CD14-positive monocyte (primary cell): Measurements from ENCODE around the gene PCK2. TPM values are rescaled to one million over a fixed set of nuclear protein-coding genes. Genes with fewer than 3 reads are reported as not detected.

Experiments used
- DNase-seq, 3 donors: peaks; one replicate each; pipeline ENCODE4 v3.0.0-alpha.2; 2011 to 2022
- H2AFZ ChIP-seq: 2 replicates; pipeline ENCODE4 v1.6.0; 2012; ENCODE audit warnings: mild to moderate bottlenecking, low read depth, low read length, inconsistent platforms; ENCODE audit not compliant: insufficient read depth, poor library complexity, severe bottlenecking
- H3K27ac ChIP-seq, 2 donors: 1 replicate in 1 of 2; 2 replicates in 1 of 2; pipeline ENCODE4 v1.5.1; 2012 to 2013; ENCODE audit warnings: low read length in 2 of 2, control low read depth in 1 of 2, inconsistent platforms in 1 of 2, low read depth in 1 of 2, mild to moderate bottlenecking in 1 of 2
- H3K27me3 ChIP-seq, 2 donors: one replicate each; pipeline versions ENCODE4 v1.6.0 to v1.6.1; 2011 to 2013; ENCODE audit warnings: low read length in 2 of 2; ENCODE audit not compliant: control insufficient read depth in 2 of 2, insufficient read depth in 2 of 2
- H3K36me3 ChIP-seq, 2 donors: replicated peaks in 1 of 2; 1 replicate in 1 of 2; 2 replicates in 1 of 2; pipeline versions ENCODE4 v1.5.1 to v1.6.1; 2012 to 2013; ENCODE audit warnings: low read length in 2 of 2, control low read depth in 1 of 2, inconsistent platforms in 1 of 2, mild to moderate bottlenecking in 1 of 2; ENCODE audit not compliant: insufficient read depth in 2 of 2, control insufficient read depth in 1 of 2
- H3K4me1 ChIP-seq, 2 donors: 1 replicate in 1 of 2; 2 replicates in 1 of 2; pipeline versions ENCODE4 v1.5.1 to v1.6.1; 2012 to 2013; ENCODE audit warnings: low read length in 2 of 2, control low read depth in 1 of 2, inconsistent platforms in 1 of 2, mild to moderate bottlenecking in 1 of 2, moderate library complexity in 1 of 2; ENCODE audit not compliant: insufficient read depth in 2 of 2, control insufficient read depth in 1 of 2
- H3K4me2 ChIP-seq: replicated peaks from 2 replicates; pipeline ENCODE3; 2012; ENCODE audit warnings: low read length, moderate library complexity, mild to moderate bottlenecking; ENCODE audit not compliant: poor library complexity, severe bottlenecking; ENCODE audit errors: extremely low read depth
- H3K4me3 ChIP-seq, 3 experiments: fragments of 200-600 bp in 1 of 3; sonication (generic) in 1 of 3; replicated peaks in 1 of 3; 1 replicate in 2 of 3; 2 replicates in 1 of 3; pipeline ENCODE4 v1.5.1; 2011 to 2013; ENCODE audit warnings: low read length in 3 of 3, mild to moderate bottlenecking in 3 of 3, control low read depth in 2 of 3, low read depth in 2 of 3, inconsistent platforms in 1 of 3, moderate library complexity in 1 of 3
- H3K79me2 ChIP-seq: 2 replicates; pipeline ENCODE4 v1.6.0; 2012; ENCODE audit warnings: mild to moderate bottlenecking, control low read depth, inconsistent platforms, low read length, moderate library complexity; ENCODE audit not compliant: insufficient read depth
- H3K9ac ChIP-seq: 2 replicates; pipeline ENCODE4 v1.6.0; 2017; ENCODE audit warnings: low read length, mild to moderate bottlenecking; ENCODE audit not compliant: insufficient read depth, poor library complexity, severe bottlenecking
- H3K9me3 ChIP-seq, 2 donors: replicated peaks in 1 of 2; 1 replicate in 1 of 2; 2 replicates in 1 of 2; pipeline versions ENCODE4 v1.5.1 to v1.6.1; 2012 to 2013; ENCODE audit warnings: low read length in 2 of 2, control low read depth in 1 of 2; ENCODE audit not compliant: control insufficient read depth in 1 of 2, insufficient read depth in 1 of 2
- H4K20me1 ChIP-seq: 2 replicates; pipeline ENCODE4 v1.6.0; 2012; ENCODE audit warnings: mild to moderate bottlenecking, low read length, control low read depth, moderate library complexity; ENCODE audit not compliant: insufficient read depth
- H3K27ac Mint-ChIP-seq, 7 donors: one replicate each; pipeline ENCODE4 v1.8.0; 2020; ENCODE audit warnings: mild to moderate bottlenecking in 7 of 7, mixed read lengths in 7 of 7, moderate library complexity in 6 of 7, inconsistent platforms in 2 of 7
- H3K27me3 Mint-ChIP-seq, 3 donors: one replicate each; pipeline ENCODE4 v1.8.0; 2021 to 2022; ENCODE audit warnings: low read depth in 3 of 3, mild to moderate bottlenecking in 3 of 3, mixed read lengths in 3 of 3, moderate library complexity in 3 of 3, inconsistent platforms in 1 of 3
- H3K36me3 Mint-ChIP-seq, 2 donors: one replicate each; pipeline ENCODE4 v1.8.0; 2020; ENCODE audit warnings: mixed read lengths in 2 of 2, inconsistent platforms in 1 of 2, mild to moderate bottlenecking in 1 of 2
- H3K4me1 Mint-ChIP-seq: one replicate; pipeline ENCODE4 v1.8.0; 2020; ENCODE audit warnings: mild to moderate bottlenecking, mixed read lengths
- H3K4me3 Mint-ChIP-seq, 2 donors: one replicate each; pipeline ENCODE4 v1.8.0; 2020; ENCODE audit warnings: mild to moderate bottlenecking in 2 of 2, mixed read lengths in 2 of 2, moderate library complexity in 1 of 2
- H3K9me3 Mint-ChIP-seq, 7 donors: one replicate each; pipeline ENCODE4 v1.8.0; 2020 to 2022; ENCODE audit warnings: mixed read lengths in 7 of 7, mild to moderate bottlenecking in 6 of 7, moderate library complexity in 6 of 7, inconsistent platforms in 2 of 7
- WGBS: methylation state at CpG from one replicate; pipeline ENCODE4 v1.1.5; 2013; ENCODE audit warnings: missing lambda C conversion rate; ENCODE audit not compliant: insufficient coverage; 5-methylcytosine and 5-hydroxymethylcytosine counted together
- intact Hi-C, 2 donors: fragments of 100-400 bp; cut with micrococcal nuclease; formaldehyde crosslinking; loops; one replicate each; pipeline versions ENCODE4 v1.15.0 to v1.15.1; 2023
- polyA plus RNA-seq, 3 donors: library from polyadenylated mRNA; depleted of rRNA in 1 of 3; unstranded in 2 of 3; stranded (reverse) in 1 of 3; fragments of 300-500 nt in 2 of 3; fragments of >200 nt in 1 of 3; fragmentation: Illumina TruSeq in 2 of 3; gene quantifications; 1 replicate in 2 of 3; 2 replicates in 1 of 3; pipeline ENCODE4 v1.2.3, GENCODE V29; 2012 to 2021
- TF ChIP-seq, protein P1 (sequence below): fragments of 200-600 bp; IDR thresholded peaks from one replicate; pipeline ENCODE4 v1.8.0; 2022; ENCODE audit warnings: antibody characterized with exemption, mild to moderate bottlenecking

The PCK2 gene
- polyA plus RNA-seq, 3 donors = 29.9 to 34.2 (median 31.3) TPM

DNA sequence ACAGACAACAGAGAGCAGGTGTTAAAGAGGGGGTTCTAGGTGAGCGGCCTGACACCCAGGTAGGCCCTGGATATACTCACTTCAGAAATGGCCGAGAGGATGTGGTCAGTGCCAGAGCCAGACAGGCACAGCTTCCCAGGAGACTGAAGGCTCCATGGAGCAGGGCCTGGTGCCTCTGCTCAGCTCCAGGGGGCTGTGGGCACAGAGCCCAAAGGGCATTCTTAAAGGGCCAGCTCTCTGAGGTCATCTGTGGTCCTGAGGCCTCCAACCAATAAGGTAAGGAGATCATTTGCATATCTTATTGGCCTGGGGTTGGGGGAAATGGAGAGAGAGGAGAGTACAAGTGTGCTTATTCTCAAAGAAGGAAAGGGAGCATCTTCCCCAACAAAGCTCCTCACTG is 9.7 kb upstream of the PCK2 start:
- H3K4me1 ChIP-seq = peaks cover 12 to 18% of the 10 kb centered on the region in 2 donors
- Mint-ChIP-seq H3K36me3 (peaks cover 4 to 11% of the 10 kb centered on the region in 2 donors), H3K4me3 (no peak overlapping the region), H3K9me3 (peaks cover 0 to 23% (median 2%) of the 10 kb centered on the region in 7 donors), H3K4me1 (peaks cover 14% of the 10 kb centered on the region), H3K27ac (peak overlapping the region in 1 of 7 donors; percentile 43), H3K27me3 (peaks cover 40 to 43% (median 40%) of the 10 kb centered on the region in 3 donors)
- H2AFZ ChIP-seq = no peak overlapping the region
- H3K9me3 ChIP-seq = no peaks in the 10 kb centered on the region
- no peak overlapping the region for H3K4me3 ChIP-seq
- no peaks in the 10 kb centered on the region for H3K36me3 ChIP-seq
- H3K27ac ChIP-seq = no peak overlapping the region
- H3K4me2 ChIP-seq = no peak overlapping the region
- peaks cover 21 to 43% of the 10 kb centered on the region in 2 donors for H3K27me3 ChIP-seq
- TF ChIP-seq, protein P1, sequence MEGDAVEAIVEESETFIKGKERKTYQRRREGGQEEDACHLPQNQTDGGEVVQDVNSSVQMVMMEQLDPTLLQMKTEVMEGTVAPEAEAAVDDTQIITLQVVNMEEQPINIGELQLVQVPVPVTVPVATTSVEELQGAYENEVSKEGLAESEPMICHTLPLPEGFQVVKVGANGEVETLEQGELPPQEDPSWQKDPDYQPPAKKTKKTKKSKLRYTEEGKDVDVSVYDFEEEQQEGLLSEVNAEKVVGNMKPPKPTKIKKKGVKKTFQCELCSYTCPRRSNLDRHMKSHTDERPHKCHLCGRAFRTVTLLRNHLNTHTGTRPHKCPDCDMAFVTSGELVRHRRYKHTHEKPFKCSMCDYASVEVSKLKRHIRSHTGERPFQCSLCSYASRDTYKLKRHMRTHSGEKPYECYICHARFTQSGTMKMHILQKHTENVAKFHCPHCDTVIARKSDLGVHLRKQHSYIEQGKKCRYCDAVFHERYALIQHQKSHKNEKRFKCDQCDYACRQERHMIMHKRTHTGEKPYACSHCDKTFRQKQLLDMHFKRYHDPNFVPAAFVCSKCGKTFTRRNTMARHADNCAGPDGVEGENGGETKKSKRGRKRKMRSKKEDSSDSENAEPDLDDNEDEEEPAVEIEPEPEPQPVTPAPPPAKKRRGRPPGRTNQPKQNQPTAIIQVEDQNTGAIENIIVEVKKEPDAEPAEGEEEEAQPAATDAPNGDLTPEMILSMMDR = no peak
- no peaks in the 10 kb centered on the region for H3K79me2 ChIP-seq
- intact Hi-C loops = no loop called here
- 100% methylated on average over 2 of the region's 2 CpGs for WGBS
- no peak for DNase-seq
- no peaks in the 10 kb centered on the region for H4K20me1 ChIP-seq
- H3K9ac ChIP-seq = no peak overlapping the region

GRCh38 chr14:24085215-24085614 is 8.9 kb upstream of the PCK2 start:
- Histone ChIP-seq H3K27me3 (peaks cover 18 to 35% of the 10 kb centered on the region in 2 donors), H3K9me3 (no peaks in the 10 kb centered on the region), H3K36me3 (no peaks in the 10 kb centered on the region), H3K79me2 (no peaks in the 10 kb centered on the region), H2AFZ (no peak overlapping the region), H3K9ac (no peak overlapping the region), H3K4me2 (no peak overlapping the region), H3K4me3 (no peak overlapping the region), H4K20me1 (no peaks in the 10 kb centered on the region), H3K4me1 (peaks cover 12 to 16% of the 10 kb centered on the region in 2 donors), H3K27ac (no peak overlapping the region)
- no CpG with 5 or more reads among the region's 3 CpGs for WGBS
- Mint-ChIP-seq H3K4me1 (peaks cover 11% of the 10 kb centered on the region), H3K4me3 (no peak overlapping the region), H3K36me3 (peaks cover 4 to 7% of the 10 kb centered on the region in 2 donors), H3K27me3 (peaks cover 32 to 35% (median 33%) of the 10 kb centered on the region in 3 donors), H3K9me3 (peaks cover 0 to 23% (median 1%) of the 10 kb centered on the region in 7 donors), H3K27ac (no peak overlapping the region)
- TF ChIP-seq, protein P1 = no peak
- DNase-seq = no peak
- intact Hi-C loops = no loop called here
